Measurements from ENCODE around the gene SPATA20.

The SPATA20 gene

DNA sequence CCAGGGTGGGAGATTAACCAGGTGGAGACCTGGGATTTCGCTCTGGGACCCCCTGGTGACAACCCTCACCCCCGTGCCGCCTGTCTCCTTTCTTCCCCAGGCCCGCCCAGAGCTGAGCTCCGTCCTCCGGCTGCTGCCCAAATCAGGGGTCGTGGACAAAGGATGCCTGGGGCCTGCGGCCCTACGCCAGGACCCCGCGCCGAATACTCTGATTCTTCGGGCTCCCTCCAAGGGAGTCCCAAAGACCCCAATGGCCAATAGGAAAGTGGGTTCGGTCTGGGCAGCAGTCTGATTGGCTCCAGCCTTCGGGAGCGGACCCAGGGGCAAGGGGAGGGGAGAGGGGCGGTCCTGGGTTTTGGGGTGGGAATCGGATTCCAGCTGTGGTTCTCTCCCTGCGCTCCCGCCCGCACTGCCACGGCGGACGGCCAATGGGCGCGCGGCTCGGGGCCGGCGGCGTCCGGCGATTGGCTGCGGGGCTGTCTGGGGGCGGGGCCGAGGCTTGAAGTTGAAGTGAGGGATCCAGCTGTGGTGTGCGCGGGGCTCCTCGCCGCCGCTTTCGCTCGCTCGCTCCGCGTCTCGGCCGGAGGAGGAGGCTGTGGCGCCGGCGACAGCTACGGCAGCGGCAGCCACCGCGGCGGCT is 13.3 kb downstream of the SPATA20 start, which contains the start of gene CACNA1G:
Gene CACNA1G (plus strand): TSS at position 531 of the 640 bp plus-strand sequence. CDS start 745 bp downstream, outside the sequence.
- DNase-seq, result peak; percentile 79

DNA sequence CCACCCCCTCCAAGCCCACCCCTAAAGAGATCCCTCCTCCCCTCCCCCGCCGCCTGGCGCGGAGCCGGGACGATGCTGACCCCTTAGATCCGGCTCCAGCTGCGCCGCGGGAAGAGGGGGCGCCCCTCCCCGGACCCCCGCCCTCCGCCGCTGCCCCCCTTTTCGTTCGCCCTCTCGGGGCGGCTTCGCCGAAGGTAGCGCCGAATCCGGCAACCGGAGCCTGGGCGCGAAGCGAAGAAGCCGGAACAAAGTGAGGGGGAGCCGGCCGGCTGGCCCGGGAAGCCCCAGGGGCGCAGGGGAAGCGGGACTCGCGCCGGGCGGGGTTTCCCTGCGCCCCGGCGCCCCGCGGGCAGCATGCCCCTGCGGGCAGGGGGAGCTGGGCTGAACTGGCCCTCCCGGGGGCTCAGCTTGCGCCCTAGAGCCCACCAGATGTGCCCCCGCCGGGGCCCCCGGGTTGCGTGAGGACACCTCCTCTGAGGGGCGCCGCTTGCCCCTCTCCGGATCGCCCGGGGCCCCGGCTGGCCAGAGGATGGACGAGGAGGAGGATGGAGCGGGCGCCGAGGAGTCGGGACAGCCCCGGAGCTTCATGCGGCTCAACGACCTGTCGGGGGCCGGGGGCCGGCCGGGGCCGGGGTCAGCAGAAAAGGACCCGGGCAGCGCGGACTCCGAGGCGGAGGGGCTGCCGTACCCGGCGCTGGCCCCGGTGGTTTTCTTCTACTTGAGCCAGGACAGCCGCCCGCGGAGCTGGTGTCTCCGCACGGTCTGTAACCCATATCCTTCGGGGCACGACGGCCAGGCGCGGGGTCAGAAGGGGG is 14.2 kb downstream of the SPATA20 start:
- DNase-seq, result peak; percentile 23

DNA sequence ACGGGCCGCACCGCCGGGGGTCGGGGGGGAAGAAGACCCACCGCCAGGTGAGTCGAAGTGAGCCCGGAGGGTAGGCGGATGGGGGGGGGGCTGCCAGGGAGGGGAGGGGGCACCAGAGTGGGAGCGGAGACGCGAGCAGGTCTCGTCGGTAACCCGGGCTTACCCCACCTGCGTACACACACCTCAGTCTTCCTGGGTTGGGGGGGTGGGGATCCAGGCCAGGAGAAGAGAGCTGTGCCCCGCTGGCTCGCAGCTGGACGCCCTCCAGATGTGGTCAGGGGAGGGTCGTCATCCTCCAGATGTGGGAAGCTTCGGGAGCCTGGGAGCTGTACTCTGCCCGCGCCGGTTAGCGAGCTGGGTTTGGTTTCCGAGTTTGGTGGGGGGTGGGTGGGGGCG is 14.8 kb downstream of the SPATA20 start:
- DNase-seq, result no peak

DNA sequence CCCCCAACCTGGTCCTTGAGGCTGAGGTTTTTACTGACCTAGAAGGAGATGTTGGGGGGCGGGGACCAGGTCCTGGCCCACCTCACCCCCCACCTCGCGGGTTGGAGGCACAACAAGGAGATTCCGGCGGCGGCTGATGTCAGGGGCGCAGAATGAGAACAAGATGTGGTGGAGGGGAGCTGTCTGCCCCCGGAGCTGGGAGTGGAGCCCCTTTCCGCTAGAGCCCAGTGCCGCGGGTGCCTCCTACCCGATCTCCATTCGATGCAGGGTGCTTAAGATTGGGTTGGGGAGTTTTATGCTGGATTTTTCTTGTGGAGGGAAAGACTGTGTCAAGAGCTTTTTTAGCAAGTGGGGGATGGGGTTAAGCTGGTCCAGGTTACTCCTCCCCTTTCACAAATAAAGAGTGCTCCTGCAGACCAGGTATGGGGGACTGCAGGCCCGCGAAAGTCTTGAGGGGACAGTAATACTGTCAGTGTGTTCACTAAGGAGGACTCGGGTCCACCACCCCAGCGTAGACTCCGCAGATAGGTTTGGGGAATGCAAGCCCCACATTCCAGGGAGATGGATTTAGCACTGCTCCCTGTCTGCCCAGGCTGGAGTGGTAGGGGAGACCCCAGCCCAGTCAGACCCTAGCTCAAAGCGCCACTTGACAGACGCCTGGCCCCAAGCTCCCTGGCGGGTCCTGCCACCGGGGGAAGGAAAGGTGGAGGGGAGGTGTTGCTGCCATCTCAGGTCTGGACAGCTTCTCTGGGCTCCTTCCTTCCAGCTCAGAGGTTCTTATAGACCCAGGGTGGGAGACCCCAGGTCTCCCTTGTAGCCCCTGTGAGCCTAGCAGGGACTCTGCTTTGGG is 15.5 kb downstream of the SPATA20 start:
- DNase-seq, result no peak

DNA sequence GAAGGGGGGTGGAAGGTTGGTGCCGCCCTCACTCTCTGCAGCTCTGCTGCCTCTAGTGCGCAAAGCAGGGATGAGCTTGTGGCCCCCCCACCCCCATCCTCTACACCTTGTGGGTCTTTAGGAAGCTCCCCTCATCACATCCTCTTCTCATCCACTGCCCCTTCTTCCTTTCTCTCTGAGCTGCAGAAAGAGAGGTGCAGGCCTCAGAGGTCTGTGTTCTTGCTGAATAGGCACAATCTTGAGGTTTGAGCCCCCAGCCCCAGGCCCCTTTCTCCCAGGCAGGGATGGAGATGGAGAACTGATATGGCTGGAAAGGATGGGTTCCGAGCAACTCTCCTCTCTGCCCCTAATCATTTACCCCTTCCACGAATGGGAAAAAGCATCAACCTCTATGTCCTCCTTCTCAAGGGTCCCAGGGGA is 16.1 kb downstream of the SPATA20 start:
- DNase-seq, result no peak

- no peak for DNase-seq
Measured at GRCh38 chr17:50564916-50565315, 17.9 kb downstream of the SPATA20 start.

DNA sequence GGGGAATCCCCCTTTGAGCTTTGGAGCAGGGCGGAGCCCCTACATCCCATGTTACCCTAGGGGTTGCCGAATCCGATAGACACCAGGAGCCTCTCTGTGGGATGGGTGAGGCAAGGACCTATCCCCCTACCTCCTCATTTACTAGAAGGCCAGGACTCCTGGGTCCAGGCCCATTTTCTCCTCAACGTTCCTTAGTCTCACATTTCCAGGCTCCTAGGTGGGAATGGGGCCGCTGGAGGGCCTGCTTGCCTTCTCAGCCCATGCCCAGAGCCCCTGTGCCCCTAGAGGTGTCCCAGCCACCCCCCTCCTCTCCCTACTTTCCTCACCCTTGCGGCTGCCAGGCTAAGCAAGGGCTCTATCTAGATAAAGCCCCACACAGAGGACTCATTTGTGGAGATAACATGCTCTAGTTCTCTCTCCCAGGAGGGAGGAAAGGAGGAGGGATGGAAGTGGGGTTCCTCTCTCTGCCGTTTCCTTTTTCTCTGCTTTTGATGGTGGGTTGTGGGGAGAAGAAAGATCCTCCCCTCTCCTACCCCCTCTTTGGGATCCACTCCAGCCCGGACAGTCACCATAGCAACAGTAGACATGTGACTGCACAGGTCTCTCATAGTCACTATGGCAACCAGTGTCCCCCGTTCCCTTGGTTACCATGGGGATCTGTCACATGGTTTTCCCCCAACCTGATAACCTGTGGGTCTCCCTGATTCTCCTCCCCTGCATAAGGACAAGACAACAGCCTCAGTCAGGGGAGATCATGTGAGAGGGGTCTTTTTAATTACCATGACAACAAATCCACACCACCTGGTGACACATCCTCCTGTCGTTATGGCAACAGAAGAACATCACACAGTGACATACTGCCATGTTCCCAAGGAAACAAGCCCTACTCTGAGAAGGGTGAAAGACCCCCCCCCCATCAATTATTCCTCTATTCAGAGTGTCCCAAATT is 18.7 kb downstream of the SPATA20 start:
- peak; percentile 23 for DNase-seq

DNA sequence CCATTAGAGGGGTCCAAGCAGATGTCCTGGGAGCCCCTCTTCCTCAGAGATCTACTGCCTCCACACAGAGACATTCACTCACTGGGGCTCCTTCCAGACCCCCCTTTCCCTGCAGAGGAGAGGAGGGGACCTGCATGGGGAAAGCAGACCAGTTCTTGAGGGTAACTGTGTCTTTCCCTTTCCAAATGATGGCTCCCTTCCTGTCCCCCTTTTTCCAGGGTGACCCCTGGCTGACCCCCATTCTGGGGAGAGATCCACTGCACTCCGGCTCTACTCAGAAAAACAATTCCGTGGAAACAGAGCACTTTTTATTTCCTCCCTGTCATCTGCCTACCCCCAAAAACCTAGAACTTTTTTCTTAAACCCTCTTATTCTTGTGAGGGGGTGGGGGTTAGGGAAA is 19.9 kb downstream of the SPATA20 start:
- DNase-seq, result no peak

- DNase-seq, result no peak
Measured at GRCh38 chr17:50568659-50569058, 21.7 kb downstream of the SPATA20 start.

GRCh38 chr17:50569592-50569991 is 22.6 kb downstream of the SPATA20 start:
- no peak for DNase-seq

GRCh38 chr17:50570032-50570431 is 23.1 kb downstream of the SPATA20 start:
- no peak for DNase-seq

- DNase-seq, result no peak
Measured at GRCh38 chr17:50570528-50570927, 23.6 kb downstream of the SPATA20 start.

GRCh38 chr17:50571681-50572080 is 24.7 kb downstream of the SPATA20 start:
- no peak for DNase-seq

GRCh38 chr17:50572541-50572940 is 25.6 kb downstream of the SPATA20 start:
- DNase-seq, result no peak

- no peak for DNase-seq
Measured at GRCh38 chr17:50573866-50574611, 27.1 kb downstream of the SPATA20 start.

DNA sequence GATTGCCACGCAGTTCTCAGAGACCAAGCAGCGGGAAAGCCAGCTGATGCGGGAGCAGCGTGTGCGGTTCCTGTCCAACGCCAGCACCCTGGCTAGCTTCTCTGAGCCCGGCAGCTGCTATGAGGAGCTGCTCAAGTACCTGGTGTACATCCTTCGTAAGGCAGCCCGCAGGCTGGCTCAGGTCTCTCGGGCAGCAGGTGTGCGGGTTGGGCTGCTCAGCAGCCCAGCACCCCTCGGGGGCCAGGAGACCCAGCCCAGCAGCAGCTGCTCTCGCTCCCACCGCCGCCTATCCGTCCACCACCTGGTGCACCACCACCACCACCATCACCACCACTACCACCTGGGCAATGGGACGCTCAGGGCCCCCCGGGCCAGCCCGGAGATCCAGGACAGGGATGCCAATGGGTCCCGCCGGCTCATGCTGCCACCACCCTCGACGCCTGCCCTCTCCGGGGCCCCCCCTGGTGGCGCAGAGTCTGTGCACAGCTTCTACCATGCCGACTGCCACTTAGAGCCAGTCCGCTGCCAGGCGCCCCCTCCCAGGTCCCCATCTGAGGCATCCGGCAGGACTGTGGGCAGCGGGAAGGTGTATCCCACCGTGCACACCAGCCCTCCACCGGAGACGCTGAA is 28.7 kb downstream of the SPATA20 start:
- DNase-seq, result peak; percentile 71

GRCh38 chr17:50576864-50577263 is 29.9 kb downstream of the SPATA20 start:
- DNase-seq, result no peak

DNA sequence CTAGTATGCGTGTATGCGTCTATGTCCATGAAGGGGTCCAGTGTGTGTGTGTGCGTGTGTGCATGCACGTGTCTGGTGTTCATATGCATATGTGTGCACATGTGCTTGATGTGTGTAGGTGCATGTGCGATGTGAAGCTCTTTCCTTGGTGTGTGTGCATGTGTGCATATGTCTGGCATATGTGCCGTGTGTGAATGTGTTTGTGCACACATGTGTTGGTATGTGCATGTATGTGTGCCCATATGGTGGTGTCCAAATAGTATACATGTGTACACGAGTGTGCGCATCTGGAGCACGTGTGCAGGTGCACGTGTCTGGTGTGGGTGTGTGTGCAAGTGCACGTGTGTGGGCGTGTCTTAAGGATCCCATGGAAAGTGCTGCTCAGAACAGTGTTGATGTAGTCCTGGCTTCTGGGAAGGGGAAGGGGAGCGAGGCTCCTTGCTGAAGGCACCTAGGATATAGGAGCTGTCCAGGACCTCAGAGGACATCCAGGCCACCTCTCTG is 30.5 kb downstream of the SPATA20 start:
- DNase-seq, result no peak

DNA sequence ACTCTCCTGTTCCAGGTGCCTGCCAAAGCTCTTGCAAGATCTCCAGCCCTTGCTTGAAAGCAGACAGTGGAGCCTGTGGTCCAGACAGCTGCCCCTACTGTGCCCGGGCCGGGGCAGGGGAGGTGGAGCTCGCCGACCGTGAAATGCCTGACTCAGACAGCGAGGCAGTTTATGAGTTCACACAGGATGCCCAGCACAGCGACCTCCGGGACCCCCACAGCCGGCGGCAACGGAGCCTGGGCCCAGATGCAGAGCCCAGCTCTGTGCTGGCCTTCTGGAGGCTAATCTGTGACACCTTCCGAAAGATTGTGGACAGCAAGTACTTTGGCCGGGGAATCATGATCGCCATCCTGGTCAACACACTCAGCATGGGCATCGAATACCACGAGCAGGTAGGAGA is 31.2 kb downstream of the SPATA20 start:
- DNase-seq, result no peak

- DNase-seq, result no peak
Measured at GRCh38 chr17:50579399-50579798, 32.4 kb downstream of the SPATA20 start.

- DNase-seq, result no peak
Measured at GRCh38 chr17:50580646-50581045, 33.7 kb downstream of the SPATA20 start.
